IMR-90 (cell line): Measurements from ENCODE around the gene TIMM13. TPM values are rescaled to one million over a fixed set of nuclear protein-coding genes. Genes with fewer than 3 reads are reported as not detected.

Experiments
- ATAC-seq: fragments of 200-7000 bp; cut with Tn5 transposase; 2 replicates; pipeline ENCODE4 v1.9.1; 2020; ENCODE audit warnings: low read depth, mild to moderate bottlenecking, moderate library complexity
- BruUV-seq: library from RNA; stranded (reverse); fragments of 400-500 nt; replicated peaks from 2 replicates; lab custom pipeline; 2021; lab: Mats Ljungman, UMichigan
- CTCF ChIA-PET: fragments of 300-600 bp; formaldehyde crosslinking; extraction: SDS; loops from one replicate; lab custom pipeline; 2021; ENCODE audit warnings: antibody characterized with exemption; lab: Yijun Ruan, JAX
- POLR2A ChIA-PET: fragments of 300-600 bp; sonication (Branson Sonifier 250); formaldehyde crosslinking; loops from one replicate; lab custom pipeline; 2022; ENCODE audit warnings: antibody characterized with exemption; ENCODE audit not compliant: unreplicated experiment; lab: Charles Lee
- DNase-seq: peaks from one replicate; pipeline ENCODE4 v3.0.0; 2013
- H2AFZ ChIP-seq: replicated peaks from 2 replicates; pipeline ENCODE3; 2013; ENCODE audit warnings: low read length, mild to moderate bottlenecking; ENCODE audit not compliant: poor library complexity
- H2AK5ac ChIP-seq: 2 replicates; pipeline ENCODE4 v1.6.1; 2013; ENCODE audit warnings: low read depth, low read length, inconsistent platforms
- H2AK9ac ChIP-seq: replicated peaks from 2 replicates; pipeline ENCODE3; 2013; ENCODE audit warnings: mild to moderate bottlenecking, low read depth, low read length, moderate library complexity; ENCODE audit not compliant: poor library complexity
- H2BK120ac ChIP-seq: 2 replicates; pipeline ENCODE4 v1.6.1; 2013; ENCODE audit warnings: low read depth, low read length, inconsistent platforms
- H2BK15ac ChIP-seq: 3 replicates; pipeline ENCODE4 v1.6.1; 2013; ENCODE audit warnings: low read depth, low read length, inconsistent platforms
- H2BK20ac ChIP-seq: 2 replicates; pipeline ENCODE4 v1.6.1; 2013; ENCODE audit warnings: low read depth, mild to moderate bottlenecking, inconsistent platforms, low read length, moderate library complexity
- H2BK5ac ChIP-seq: 2 replicates; pipeline ENCODE4 v1.6.1; 2013; ENCODE audit warnings: mild to moderate bottlenecking, low read depth, low read length, inconsistent platforms; ENCODE audit not compliant: poor library complexity, severe bottlenecking
- H3K14ac ChIP-seq: replicated peaks from 2 replicates; pipeline ENCODE4 v1.6.1; 2013; ENCODE audit warnings: low read depth, low read length, inconsistent platforms
- H3K18ac ChIP-seq: 2 replicates; pipeline ENCODE4 v1.6.1; 2013; ENCODE audit warnings: low read depth, low read length, control low read depth
- H3K23ac ChIP-seq: 2 replicates; pipeline ENCODE4 v1.6.1; 2013; ENCODE audit warnings: low read depth, low read length, inconsistent platforms
- H3K27ac ChIP-seq: 2 replicates; pipeline ENCODE4 v1.5.1; 2013; ENCODE audit warnings: mild to moderate bottlenecking, control low read depth, low read length; ENCODE audit not compliant: insufficient read depth
- H3K27me3 ChIP-seq: 2 replicates; pipeline ENCODE4 v1.6.1; 2013; ENCODE audit warnings: low read length; ENCODE audit not compliant: control insufficient read depth, insufficient read depth
- H3K36me3 ChIP-seq: 2 replicates; pipeline ENCODE4 v1.6.1; 2013; ENCODE audit warnings: low read length, mixed read lengths; ENCODE audit not compliant: control insufficient read depth, insufficient read depth
- H3K4ac ChIP-seq: 2 replicates; pipeline ENCODE4 v1.6.1; 2013; ENCODE audit warnings: low read depth, low read length, inconsistent platforms
- H3K4me1 ChIP-seq: 2 replicates; pipeline ENCODE4 v1.6.1; 2013; ENCODE audit warnings: low read length, mixed read lengths; ENCODE audit not compliant: control insufficient read depth, insufficient read depth
- H3K4me2 ChIP-seq: 2 replicates; pipeline ENCODE4 v1.6.1; 2013; ENCODE audit warnings: low read depth, mild to moderate bottlenecking, control low read depth, low read length, moderate library complexity
- H3K4me3 ChIP-seq: 2 replicates; pipeline ENCODE4 v1.5.1; 2013; ENCODE audit warnings: low read depth, mild to moderate bottlenecking, control low read depth, low read length, moderate library complexity; ENCODE audit not compliant: insufficient read depth
- H3K56ac ChIP-seq: 2 replicates; pipeline ENCODE4 v1.6.1; 2013; ENCODE audit warnings: low read length, inconsistent platforms; ENCODE audit not compliant: insufficient read depth; ENCODE audit errors: extremely low read depth
- H3K79me1 ChIP-seq, 2 experiments: 2 replicates each; pipeline ENCODE4 v1.6.1; 2013; ENCODE audit warnings: low read length in 2 of 2, inconsistent platforms in 1 of 2, low read depth in 1 of 2
- H3K9ac ChIP-seq: 2 replicates; pipeline ENCODE4 v1.6.1; 2013; ENCODE audit warnings: low read depth, low read length, control low read depth
- H3K9me1 ChIP-seq: 2 replicates; pipeline ENCODE4 v1.6.1; 2013; ENCODE audit warnings: low read length, inconsistent platforms; ENCODE audit not compliant: insufficient read depth
- H3K9me3 ChIP-seq: 2 replicates; pipeline ENCODE4 v1.6.1; 2013; ENCODE audit warnings: low read length; ENCODE audit not compliant: control insufficient read depth, insufficient read depth
- H4K20me1 ChIP-seq: 2 replicates; pipeline ENCODE4 v1.6.1; 2013; ENCODE audit warnings: low read length, inconsistent platforms; ENCODE audit not compliant: insufficient read depth
- H4K5ac ChIP-seq: 2 replicates; pipeline ENCODE4 v1.6.1; 2013; ENCODE audit warnings: mild to moderate bottlenecking, low read depth, low read length, control low read depth
- H4K8ac ChIP-seq, 2 experiments: 2 replicates each; pipeline ENCODE4 v1.6.1; 2013; ENCODE audit warnings: low read depth in 2 of 2, low read length in 2 of 2, control low read depth in 1 of 2, inconsistent platforms in 1 of 2
- H4K91ac ChIP-seq: 2 replicates; pipeline ENCODE4 v1.6.1; 2013; ENCODE audit warnings: low read depth, low read length, inconsistent platforms; ENCODE audit not compliant: insufficient read depth
- BHLHE40 ChIP-seq: fragments of 150-350 bp; IDR thresholded peaks from 2 replicates; pipeline ENCODE4 v1.6.1; 2016; ENCODE audit warnings: mild to moderate bottlenecking, low read depth, low read length
- CEBPB ChIP-seq: IDR thresholded peaks from 2 replicates; pipeline ENCODE4 v1.6.1; 2012; ENCODE audit warnings: low read depth, low read length, improper control_type of control experiment
- CHD1 ChIP-seq: IDR thresholded peaks from 2 replicates; pipeline ENCODE4 v1.6.1; 2012; ENCODE audit warnings: low read depth, low read length, improper control_type of control experiment
- ELK1 ChIP-seq: fragments of 150-350 bp; IDR thresholded peaks from 2 replicates; pipeline ENCODE4 v1.6.1; 2016; ENCODE audit warnings: low read depth, mild to moderate bottlenecking, low read length, moderate library complexity, borderline replicate concordance
- FOS ChIP-seq: fragments of 150-350 bp; IDR thresholded peaks from 2 replicates; pipeline ENCODE4 v1.6.1; 2016; ENCODE audit warnings: low read depth, low read length
- MAFK ChIP-seq: IDR thresholded peaks from 2 replicates; pipeline ENCODE4 v1.6.1; 2012; ENCODE audit warnings: low read depth, low read length, improper control_type of control experiment
- MXI1 ChIP-seq: IDR thresholded peaks from 2 replicates; pipeline ENCODE4 v1.6.1; 2012; ENCODE audit warnings: low read depth, mild to moderate bottlenecking, low read length, moderate library complexity, borderline replicate concordance
- NFE2L2 ChIP-seq: fragments of 150-350 bp; IDR thresholded peaks from 2 replicates; pipeline ENCODE4 v1.6.1; 2016; ENCODE audit warnings: low read depth, mild to moderate bottlenecking, low read length
- POLR2A ChIP-seq: IDR thresholded peaks from 2 replicates; pipeline ENCODE4 v1.6.1; 2012; ENCODE audit warnings: mild to moderate bottlenecking, low read depth, low read length
- RAD21 ChIP-seq: IDR thresholded peaks from 2 replicates; pipeline ENCODE4 v1.6.1; 2012; ENCODE audit warnings: low read length, improper control_type of control experiment
- RCOR1 ChIP-seq: IDR thresholded peaks from 2 replicates; pipeline ENCODE4 v1.6.1; 2012; ENCODE audit warnings: mild to moderate bottlenecking, low read length, improper control_type of control experiment; ENCODE audit not compliant: insufficient replicate concordance
- RFX5 ChIP-seq: IDR thresholded peaks from 2 replicates; pipeline ENCODE4 v1.8.0; 2012; ENCODE audit warnings: low read depth, mild to moderate bottlenecking, low read length, moderate library complexity
- SMC3 ChIP-seq: fragments of 150-350 bp; IDR thresholded peaks from 2 replicates; pipeline ENCODE4 v1.6.1; 2016; ENCODE audit warnings: low read depth, mild to moderate bottlenecking, antibody characterized with exemption, low read length, moderate library complexity
- WGBS, 2 experiments: methylation state at CpG; one replicate each; pipeline versions ENCODE4 v1.1.5 to v1.1.7; 2013; ENCODE audit warnings: missing lambda C conversion rate in 2 of 2; ENCODE audit not compliant: insufficient read length in 1 of 2; ENCODE audit errors: extremely low coverage in 2 of 2; 5-methylcytosine and 5-hydroxymethylcytosine counted together
- dilution Hi-C: fragments of 300-500 bp; cut with HindIII; formaldehyde crosslinking; loops from one replicate; pipeline ENCODE4 v1.14.3; 2018; ENCODE audit warnings: low sequenced_read_pairs; ENCODE audit not compliant: unreplicated experiment
- in situ Hi-C: fragments of 300-500 bp; cut with MboI; formaldehyde crosslinking; loops from 3 replicates; pipeline ENCODE4 v1.14.3; 2019; ENCODE audit warnings: low sequenced_read_pairs, inconsistent platforms, mixed read lengths
- intact Hi-C: fragments of 100-400 bp; cut with micrococcal nuclease; formaldehyde crosslinking; loops from 2 replicates; pipeline ENCODE4 v1.10.0; 2022
- polyA plus RNA-seq, 3 experiments: library from polyadenylated mRNA; depleted of rRNA; stranded (reverse); fragments of >200 nt; gene quantifications; 2 replicates each; pipeline ENCODE4 v1.2.3, GENCODE V29; 2012; ENCODE audit warnings: low replicate concordance in 1 of 3
- total RNA-seq: library from RNA; depleted of rRNA; stranded (reverse); fragments of >200 nt; gene quantifications from 2 replicates; pipeline ENCODE4 v1.2.3, GENCODE V29; 2012
- TF ChIP-seq, protein P1 (sequence below): conservative IDR thresholded peaks from 2 replicates; pipeline ENCODE4 v1.5.1; 2012; ENCODE audit warnings: mild to moderate bottlenecking, low read depth, low read length, improper control_type of control experiment

TIMM13 gene
- total and polyA plus RNA-seq, 2 of the 4 experiments (the other 2 are of a cell fraction): 21.0 to 62.3 TPM

- Histone ChIP-seq H2BK15ac (no peak overlapping the region), H3K23ac (no peak overlapping the region), H4K91ac (no peak overlapping the region), H2BK120ac (no peak overlapping the region), H2BK5ac (no peak overlapping the region), H2AFZ (no peak overlapping the region), H3K14ac (no peak overlapping the region), H3K4ac (no peak overlapping the region), H2BK20ac (no peak overlapping the region), H3K4me3 (no peak overlapping the region), H2AK5ac (no peak overlapping the region), H3K27ac (no peak overlapping the region), H3K4me2 (no peak overlapping the region), H3K4me1 (no peaks in the 10 kb centered on the region), H4K5ac (no peak overlapping the region), H3K18ac (no peak overlapping the region), H4K20me1 (peaks cover 61% of the 10 kb centered on the region), H3K9me3 (no peaks in the 10 kb centered on the region), H4K8ac (no peak overlapping the region), H2AK9ac (no peak overlapping the region), H3K9ac (no peak overlapping the region), H3K36me3 (peaks cover 26% of the 10 kb centered on the region), H3K56ac (no peak overlapping the region), H3K27me3 (no peaks in the 10 kb centered on the region), H3K79me1 (peaks cover 4 to 63% of the 10 kb centered on the region in 2 experiments; a peak in 3 of 4 replicates), H3K9me1 (peaks cover 5% of the 10 kb centered on the region; the same call in 1 of the 2 replicates)
- dilution Hi-C loops (no loop called here), intact Hi-C loops (no loop called here), in situ Hi-C loops (no loop called here)
- ATAC-seq (no peak), DNase-seq (no peak)
- 89% methylated on average over 17 of the region's 34 CpGs; no CpG with 5 or more reads in 1 of the 2 experiments for WGBS, 2 experiments
- ChIA-PET CTCF (no interaction called here), POLR2A (no interaction called here)
- no TSS peak for BruUV-seq
- TF ChIP-seq RCOR1 (no peak), CHD1 (no peak), RFX5 (no peak), ELK1 (no peak), CEBPB (no peak), MXI1 (no peak), BHLHE40 (no peak), SMC3 (no peak), RAD21 (no peak), NFE2L2 (no peak), MAFK (no peak), POLR2A (no peak), FOS (no peak)
- TF ChIP-seq, protein P1, sequence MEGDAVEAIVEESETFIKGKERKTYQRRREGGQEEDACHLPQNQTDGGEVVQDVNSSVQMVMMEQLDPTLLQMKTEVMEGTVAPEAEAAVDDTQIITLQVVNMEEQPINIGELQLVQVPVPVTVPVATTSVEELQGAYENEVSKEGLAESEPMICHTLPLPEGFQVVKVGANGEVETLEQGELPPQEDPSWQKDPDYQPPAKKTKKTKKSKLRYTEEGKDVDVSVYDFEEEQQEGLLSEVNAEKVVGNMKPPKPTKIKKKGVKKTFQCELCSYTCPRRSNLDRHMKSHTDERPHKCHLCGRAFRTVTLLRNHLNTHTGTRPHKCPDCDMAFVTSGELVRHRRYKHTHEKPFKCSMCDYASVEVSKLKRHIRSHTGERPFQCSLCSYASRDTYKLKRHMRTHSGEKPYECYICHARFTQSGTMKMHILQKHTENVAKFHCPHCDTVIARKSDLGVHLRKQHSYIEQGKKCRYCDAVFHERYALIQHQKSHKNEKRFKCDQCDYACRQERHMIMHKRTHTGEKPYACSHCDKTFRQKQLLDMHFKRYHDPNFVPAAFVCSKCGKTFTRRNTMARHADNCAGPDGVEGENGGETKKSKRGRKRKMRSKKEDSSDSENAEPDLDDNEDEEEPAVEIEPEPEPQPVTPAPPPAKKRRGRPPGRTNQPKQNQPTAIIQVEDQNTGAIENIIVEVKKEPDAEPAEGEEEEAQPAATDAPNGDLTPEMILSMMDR: no peak
Observed at GRCh38 chr19:2444251-2445002, 17.0 kb upstream of the TIMM13 start.
